Suppressor macrophage treated with lipopolysaccharide for 1 hour (primary cell): ENCODE results near the gene LBH.
"Not testable (repeated sequence)": the region's sequence is repeated elsewhere in the genome, so short reads cannot be mapped to it uniquely, and the experiment has no call there.

ENCODE experiments used
- DNase-seq, 3 donors: peaks; one replicate each; pipeline ENCODE4 v3.0.0-alpha.2; 2020 to 2022

LBH gene

DNA sequence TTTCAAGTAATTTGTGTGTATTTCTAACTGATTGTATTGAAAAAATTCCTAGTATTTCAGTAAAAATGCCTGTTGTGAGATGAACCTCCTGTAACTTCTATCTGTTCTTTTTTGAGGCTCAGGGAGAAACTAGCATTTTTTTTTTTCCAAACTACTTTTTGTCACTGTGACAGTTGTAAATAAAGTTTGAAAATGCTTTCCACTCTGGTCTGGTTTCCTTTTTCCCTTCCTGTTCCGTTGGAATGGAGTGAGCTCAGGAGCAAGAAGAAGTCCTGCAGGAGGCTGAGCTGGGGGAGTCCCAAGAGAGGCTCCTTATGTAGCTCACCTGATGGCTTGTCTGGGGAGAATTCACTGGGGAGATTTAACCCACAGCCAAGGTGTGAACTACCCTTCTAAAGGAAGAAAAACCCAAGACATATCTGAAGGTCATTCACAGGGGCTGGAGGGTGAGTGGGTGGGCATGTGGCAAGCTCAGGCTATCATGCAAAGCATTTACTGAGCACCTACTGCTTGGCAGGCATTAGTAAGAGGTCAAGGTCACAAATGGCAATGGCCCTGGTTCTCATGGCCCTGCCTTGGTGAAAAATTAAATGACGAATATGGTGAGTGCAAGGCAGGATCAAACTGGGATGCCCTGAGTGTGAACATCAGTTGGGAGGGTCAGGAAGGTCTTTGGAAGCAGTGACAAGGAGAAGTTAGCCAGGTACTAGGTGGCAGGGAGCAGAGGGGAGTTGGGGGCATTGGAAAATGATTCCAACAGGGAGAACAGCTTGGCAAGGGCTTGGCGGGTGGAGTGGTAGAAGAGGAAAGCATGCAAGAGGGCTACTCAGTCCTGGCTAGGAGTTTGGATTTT lies 28.7 kb downstream of the LBH start:
- DNase-seq, result no peak

GRCh38 chr2:30260941-30261340 lies 29.6 kb downstream of the LBH start:
- DNase-seq, result no peak

GRCh38 chr2:30261695-30262211 lies 30.4 kb downstream of the LBH start:
- peak in 2 of 3 donors; percentile 13 to 38 for DNase-seq

DNA sequence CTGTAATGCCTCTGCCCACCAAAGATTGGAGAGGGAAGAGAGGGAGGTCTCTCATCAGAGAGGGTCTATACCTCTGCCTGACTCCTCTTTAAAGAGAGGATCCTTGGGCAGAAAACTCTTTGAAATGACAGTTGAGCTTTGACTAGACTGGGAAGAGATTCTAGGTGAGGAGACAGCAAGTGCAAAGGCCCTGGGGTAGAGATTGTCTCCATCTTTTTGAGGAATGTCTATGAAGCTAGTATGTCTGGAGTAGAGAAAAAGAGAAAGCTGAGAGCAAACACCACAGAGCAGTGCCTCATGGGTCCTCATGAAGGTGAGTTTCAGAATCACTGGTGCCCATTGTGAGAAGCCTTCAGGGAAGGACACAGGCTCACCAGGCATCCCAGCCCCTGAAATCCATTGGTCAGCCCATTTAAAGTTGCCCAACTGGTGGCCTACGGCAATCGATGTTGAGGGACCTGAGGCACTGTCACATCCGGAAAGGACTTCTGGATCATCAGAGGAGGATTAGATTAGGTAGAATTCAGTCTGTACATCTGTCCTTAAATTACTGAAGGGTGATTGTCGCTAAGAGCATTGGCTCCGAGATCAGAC lies 31.5 kb downstream of the LBH start:
- no peak for DNase-seq

DNA sequence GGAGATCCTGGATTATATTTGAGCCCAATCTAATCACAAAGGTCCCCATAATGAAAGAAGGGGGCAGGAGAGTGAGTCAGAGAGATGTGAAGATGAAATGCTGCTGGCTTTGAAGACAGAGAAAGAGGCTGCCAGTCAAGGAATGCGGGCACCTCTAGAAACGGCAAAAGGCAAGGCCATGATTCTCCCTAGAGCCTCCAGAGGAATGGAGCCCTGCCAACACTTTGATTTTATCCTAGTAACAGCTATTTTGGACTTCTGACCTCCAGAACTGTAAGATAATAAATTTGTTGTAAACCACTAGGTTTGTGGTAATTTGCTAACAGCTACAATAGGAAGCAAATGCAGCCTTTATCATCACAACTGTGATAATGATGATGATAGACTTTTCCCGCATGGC lies 32.9 kb downstream of the LBH start:
- no peak for DNase-seq

- DNase-seq, result peak; percentile 19 to 64 (median 56)
These were observed 34.0 kb downstream of the LBH start for GRCh38 chr2:30265052-30266015.

GRCh38 chr2:30266051-30266621 lies 34.8 kb downstream of the LBH start:
- DNase-seq, result peak; percentile 40 to 56 (median 44)

DNA sequence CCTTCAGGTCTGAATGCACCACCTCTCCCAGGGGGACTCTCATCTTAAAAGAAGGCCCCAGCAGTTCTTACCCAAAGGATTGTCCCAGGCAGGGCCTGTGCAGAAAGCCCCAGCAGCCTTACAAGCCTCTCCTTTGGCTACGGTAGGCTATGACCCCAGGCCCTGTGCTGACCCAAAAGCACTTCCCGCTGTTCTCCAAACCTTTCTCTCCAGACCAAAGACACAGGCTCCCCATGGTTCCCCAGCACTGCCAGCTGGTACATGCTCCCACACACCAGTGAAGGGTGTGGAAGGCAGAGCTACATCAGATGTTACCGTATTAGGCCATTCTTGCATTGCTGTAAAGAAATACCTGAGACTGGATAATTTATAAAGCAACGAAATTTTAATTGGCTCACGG lies 35.4 kb downstream of the LBH start:
- no peak for DNase-seq

DNA sequence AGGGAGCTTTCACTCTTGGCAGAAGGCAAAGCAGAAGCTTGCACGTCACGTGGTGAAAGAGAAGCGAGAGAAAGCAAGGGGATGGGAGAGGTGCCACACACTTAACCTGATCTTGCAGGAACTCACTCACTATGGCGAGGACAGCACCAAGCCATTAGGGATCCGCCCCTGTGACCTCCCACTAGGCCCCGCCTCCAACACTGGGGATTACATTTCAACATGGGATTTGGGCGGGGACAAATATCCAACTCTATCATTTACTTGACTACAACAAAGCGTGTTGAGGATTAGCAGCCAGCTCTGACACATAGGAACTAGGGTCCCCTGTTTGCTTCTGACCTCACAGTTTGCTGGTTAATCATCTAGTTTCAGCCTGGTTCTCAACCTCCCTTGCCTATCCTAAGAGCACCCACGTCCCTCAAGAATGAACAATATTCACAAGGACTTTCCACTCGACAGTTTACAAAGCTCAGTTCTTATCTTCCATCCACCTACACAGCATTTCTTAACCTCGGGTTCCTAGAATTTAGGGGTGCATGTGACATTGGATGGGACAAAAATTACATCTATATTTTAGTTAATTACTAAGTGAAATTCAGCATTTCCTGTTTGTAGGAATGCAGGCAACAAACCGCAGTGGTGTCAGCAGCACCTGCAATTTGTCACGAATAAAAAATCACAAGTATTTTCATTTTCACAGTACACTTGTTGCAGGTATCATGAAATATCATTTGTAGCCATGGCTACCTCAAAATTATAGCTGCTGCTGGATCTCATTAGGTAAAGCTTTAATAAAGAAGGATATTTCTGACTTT lies 36.0 kb downstream of the LBH start:
- DNase-seq, result no peak

DNA sequence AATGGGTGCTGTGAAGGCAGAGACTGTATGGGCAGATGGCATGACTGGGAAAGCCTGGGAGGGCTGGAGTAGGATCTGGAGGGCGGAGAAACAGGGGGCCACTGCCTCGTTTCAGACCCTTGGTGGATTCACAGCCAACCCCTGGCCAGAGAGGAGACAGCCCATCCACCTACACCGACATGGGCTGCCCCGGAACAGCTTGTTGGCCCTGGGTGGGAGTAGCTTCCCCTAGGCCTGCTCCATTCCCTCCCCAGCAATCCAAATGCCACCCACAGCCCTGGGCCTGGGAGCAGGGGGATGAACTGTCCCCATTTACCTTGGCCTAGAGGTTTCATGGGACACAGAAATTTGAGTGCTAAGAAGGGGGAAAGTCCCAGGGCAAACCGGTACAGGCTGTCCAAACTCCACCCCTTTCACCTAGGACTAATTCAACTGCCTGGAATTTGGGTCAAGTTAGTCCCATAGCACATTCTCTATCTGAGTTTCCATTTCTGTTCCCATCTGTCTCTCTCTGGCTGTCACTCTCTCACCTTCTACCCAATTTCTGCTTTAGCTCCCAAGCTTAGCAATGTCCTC lies 37.0 kb downstream of the LBH start:
- no peak for DNase-seq

DNA sequence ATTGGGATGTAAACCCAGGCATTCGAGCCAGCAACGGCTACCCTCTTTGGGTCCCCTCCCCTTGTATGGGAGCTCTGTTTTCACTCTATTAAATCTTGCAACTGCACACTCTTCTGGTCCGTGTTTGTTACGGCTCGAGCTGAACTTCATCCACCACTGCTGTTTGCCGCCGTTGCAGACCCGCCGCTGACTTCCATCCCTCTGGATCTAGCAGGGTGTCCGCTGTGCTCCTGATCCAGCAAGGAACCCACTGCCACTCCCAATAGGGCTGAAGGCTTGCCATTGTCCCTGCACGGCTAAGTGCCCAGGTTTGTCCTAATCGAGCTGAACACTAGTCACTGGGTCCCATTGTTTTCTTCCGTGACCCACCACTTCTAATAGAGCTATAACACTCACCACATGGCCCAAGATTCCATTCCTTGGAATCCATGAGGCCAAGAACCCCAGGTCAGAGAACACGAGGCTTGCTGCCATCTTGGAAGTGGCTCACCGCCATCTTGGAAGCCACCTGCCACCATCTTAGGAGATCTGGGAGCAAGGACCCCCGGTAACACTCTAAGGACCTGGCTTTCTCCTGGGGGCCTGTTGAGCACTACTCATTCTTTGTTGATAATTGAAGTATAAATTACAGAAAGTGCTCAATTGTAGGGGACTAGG lies 37.9 kb downstream of the LBH start:
- not testable (repeated sequence) for DNase-seq

- no peak for DNase-seq
These were observed 38.4 kb downstream of the LBH start for GRCh38 chr2:30269771-30270145.

- DNase-seq, result no peak
These were observed 38.8 kb downstream of the LBH start for GRCh38 chr2:30270166-30270565.

DNA sequence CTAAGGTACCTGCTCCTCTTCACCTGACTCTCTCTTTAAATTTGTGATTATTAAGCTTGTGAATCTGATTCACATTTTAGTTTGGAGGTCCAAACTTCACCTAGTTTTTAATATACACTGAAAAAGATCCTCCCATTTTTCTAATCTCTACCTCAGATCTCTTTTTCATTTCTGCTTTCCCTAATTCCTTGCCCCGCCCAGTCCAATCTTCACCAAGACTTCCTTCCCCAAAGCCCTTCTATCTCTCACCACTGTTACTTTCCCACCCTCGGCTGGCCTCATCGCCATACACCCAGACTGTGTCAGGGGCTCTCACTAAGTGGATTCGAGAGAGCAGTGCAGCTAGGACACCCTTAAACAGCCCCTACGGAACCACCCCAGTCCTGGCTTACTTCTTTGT lies 40.0 kb downstream of the LBH start:
- no peak for DNase-seq

- no peak for DNase-seq
These were observed 41.0 kb downstream of the LBH start for GRCh38 chr2:30272286-30272685.

- no peak for DNase-seq
These were observed 41.6 kb downstream of the LBH start for GRCh38 chr2:30272761-30273573.

DNA sequence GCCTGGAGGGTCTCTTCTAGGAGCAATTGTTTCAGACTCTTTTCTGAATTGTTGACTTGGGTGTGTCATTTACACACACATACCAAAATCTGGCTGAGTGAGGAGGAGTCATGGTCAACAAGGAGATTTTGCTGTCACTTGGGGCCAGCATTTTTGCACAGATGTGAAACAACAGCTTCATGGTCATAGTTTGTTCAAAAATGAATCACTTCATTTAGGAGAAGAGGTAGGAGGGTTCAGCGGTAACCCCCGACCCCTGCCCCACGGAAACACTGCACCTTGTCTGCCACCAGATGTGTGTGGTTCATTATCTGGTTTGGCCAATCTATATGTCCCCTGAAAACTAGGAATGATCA lies 42.2 kb downstream of the LBH start:
- DNase-seq, result no peak

DNA sequence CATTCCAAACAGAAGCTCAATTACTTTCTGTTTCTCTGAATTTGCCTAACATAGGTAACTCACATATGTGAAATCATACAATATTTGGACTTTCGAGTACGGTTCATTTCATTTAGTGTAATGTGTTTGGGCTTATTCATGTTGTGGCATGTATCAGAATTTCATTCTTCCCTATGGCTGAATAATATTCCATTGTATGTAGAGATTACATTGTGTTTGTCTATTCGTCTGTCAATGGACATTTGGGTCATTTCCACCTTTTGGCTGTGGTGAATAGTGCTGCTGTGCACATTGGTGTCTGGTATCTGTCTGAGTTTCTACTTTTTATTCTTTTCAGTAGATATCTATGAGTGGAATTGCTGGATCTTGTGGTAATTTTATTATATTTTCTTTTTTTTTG lies 43.9 kb downstream of the LBH start:
- no peak for DNase-seq

DNA sequence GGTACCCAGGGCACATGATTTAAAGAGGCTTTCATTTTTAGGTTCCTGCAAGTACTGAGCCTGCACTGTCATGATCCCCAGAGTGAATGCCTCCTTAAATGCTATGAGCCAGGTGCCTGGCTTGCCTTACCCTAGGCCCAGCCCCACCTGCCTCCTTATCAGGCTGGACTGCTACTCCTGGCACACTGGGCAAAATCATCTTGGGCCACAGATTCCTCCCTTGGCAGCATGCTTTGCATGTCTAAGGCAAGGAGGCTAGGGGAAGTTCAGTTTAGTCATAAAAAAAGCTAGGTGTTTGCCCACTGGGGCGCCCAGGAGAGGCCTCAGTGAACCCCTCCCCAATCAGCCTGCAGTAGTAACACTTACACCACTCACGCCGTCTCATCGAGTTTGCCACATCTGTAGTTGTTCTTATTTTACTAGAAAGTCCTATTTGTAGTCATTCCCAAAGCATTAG lies 45.1 kb downstream of the LBH start:
- no peak for DNase-seq

GRCh38 chr2:30277582-30277981 lies 46.2 kb downstream of the LBH start:
- no peak for DNase-seq
